Measurements from ENCODE around the gene EFNA5. TPM values are rescaled to one million over a fixed set of nuclear protein-coding genes. Genes with fewer than 3 reads are reported as not detected.

Gene EFNA5
- total and polyA plus RNA-seq, 2 of the 13 experiments (the other 11 are each of a cell fraction or from before 2014, with no cell fraction given) = not detected

DNA sequence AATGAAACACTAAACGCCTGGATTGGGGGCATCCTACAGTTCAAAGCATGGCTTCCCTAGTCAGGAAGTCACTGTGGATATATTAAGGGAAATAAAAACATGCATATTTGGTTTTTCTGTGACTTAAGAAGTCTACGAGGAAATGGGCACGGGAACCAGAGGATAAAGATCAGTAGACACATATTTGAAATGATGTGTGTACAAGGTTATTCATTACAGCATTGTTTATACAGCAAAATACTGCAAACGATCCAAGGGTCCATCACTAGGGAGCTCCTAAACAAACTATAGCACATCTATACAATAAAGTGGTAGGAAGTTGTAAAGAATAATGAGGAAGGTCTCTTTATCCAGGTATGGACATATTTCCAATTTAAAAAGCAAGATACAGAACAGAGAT lies 71.8 kb downstream of the EFNA5 start (continued):
- TF ChIP-seq ARID3A (IDR thresholded peaks at IDR 0.05; ENCODE audit: low read depth, low read length) (0 out of 2 replicates have a peak, but pooled peaks have one; percentile 40), FOXP1 (IDR thresholded peaks at IDR 0.05) (no peak), FOXP1 (CRISPR knock-in tag; IDR thresholded peaks at IDR 0.05) (peak; percentile 36; the same call in 1 of the 2 replicates), PAXIP1 (CRISPR knock-in tag; conservative IDR thresholded peaks at IDR 0.05) (peak; percentile 24; the same call in 1 of the 2 replicates), HMG20B (CRISPR knock-in tag; conservative IDR thresholded peaks at IDR 0.05) (no peak), ELF3 (CRISPR knock-in tag; IDR thresholded peaks at IDR 0.05) (peak; percentile 21; the same call in 1 of the 2 replicates), FOXJ3 (CRISPR knock-in tag; IDR thresholded peaks at IDR 0.05; ENCODE audit: borderline replicate concordance) (0 out of 2 replicates have a peak, but pooled peaks have one; percentile 19), HNF4A (CRISPR knock-in tag; IDR thresholded peaks at IDR 0.05) (0 out of 2 replicates have a peak, but pooled peaks have one; percentile 12)

GRCh38 chr5:107597803-107598202 lies 72.9 kb downstream of the EFNA5 start:
- CTCF ChIA-PET (ENCODE audit: low intra/inter-chr PET ratio, low total read pairs) = no interaction called here
- in situ Hi-C loops (cut with HindIII; ENCODE audit: extremely low pct_ligation_motif_present, low pct_unique_long_range_greater_than_20kb) = no loop called here
- H3K79me2 ChIP-seq (ENCODE audit: insufficient read depth, low read length) = no peaks in the 10 kb centered on the region

More at GRCh38 chr5:107597803-107598202, 72.9 kb downstream of the EFNA5 start:
- POLR2A ChIA-PET = no interaction called here
- no peaks in the 10 kb centered on the region for H3K36me3 ChIP-seq (replicated peaks in 1 of 2; ENCODE audit: control insufficient read depth in 1 of 2, insufficient read depth in 2 of 2, low read length in 2 of 2)
- no peaks in the 10 kb centered on the region for H3K9me3 ChIP-seq (ENCODE audit: low read length)
- H3K4me1 ChIP-seq (ENCODE audit: insufficient read depth, low read length) = peaks cover 12% of the 10 kb centered on the region
- intact Hi-C loops (cut with micrococcal nuclease; ENCODE audit: unreplicated experiment) = no loop called here
- H3K27ac ChIP-seq (ENCODE audit: extremely low read length, insufficient read depth, low read length) = no peak overlapping the region
- DNase-seq (ENCODE audit: low spot score) (no peak), FAIRE-seq (no peak), ATAC-seq (no peak)
- TF ChIP-seq SRSF4 (IDR thresholded peaks at IDR 0.05; ENCODE audit: low read depth, low read length, poor library complexity, severe bottlenecking) = no peak
- H3K4me2 ChIP-seq (ENCODE audit: low read depth, low read length) = no peak overlapping the region
- BruUV-seq (replicated peaks) = no TSS peak
- H2AFZ ChIP-seq (ENCODE audit: low read length) = no peak overlapping the region
- 97% methylated on average over 3 of the region's 3 CpGs for WGBS (ENCODE audit: low lambda C conversion rate)
- H3K27me3 ChIP-seq (ENCODE audit: control insufficient read depth in 1 of 2, insufficient read depth in 2 of 2, low read length in 2 of 2) = no peaks in the 10 kb centered on the region
- no peak overlapping the region for H3K9ac ChIP-seq (ENCODE audit: insufficient read depth, low read depth, low read length)
- H4K20me1 ChIP-seq (ENCODE audit: insufficient read depth, low read length) = no peaks in the 10 kb centered on the region
- no peak overlapping the region for H3K4me3 ChIP-seq (replicated peaks in 1 of 3; ENCODE audit: insufficient read depth in 1 of 3, low read depth in 2 of 3, low read length in 3 of 3)

All from HepG2 (cell line).